ENCODE results near the gene TCF3. TPM values are rescaled to one million over a fixed set of nuclear protein-coding genes. Genes with fewer than 3 reads are reported as not detected.

Gene TCF3
- total and polyA plus RNA-seq, 7 donors: 20.1 to 33.8 (median 24.6) TPM

GRCh38 chr19:1634938-1635243 is 17.5 kb downstream of the TCF3 start:
- DNase-seq (no peak), ATAC-seq (no peak)
- Histone ChIP-seq H3K9me3 (no peaks in the 10 kb centered on the region), H3K36me3 (ENCODE audit: insufficient read depth in 1 of 2, low read depth in 1 of 2) (peaks cover 0 to 5% of the 10 kb centered on the region in 2 donors), H3K27ac (no peak overlapping the region), H3K4me3 (no peak overlapping the region), H3K27me3 (ENCODE audit: insufficient read depth in 3 of 3, low read length in 2 of 3) (no peaks in the 10 kb centered on the region), H3K4me1 (no peaks in the 10 kb centered on the region)
- 93 to 96% (median 95%) methylated on average over 5 of the region's 5 CpGs for WGBS, 3 donors
- TF ChIP-seq CTCF (IDR thresholded peaks at IDR 0.05): no peak
- intact Hi-C loops (cut with DNase I): no loop called here

- TF ChIP-seq CTCF (IDR thresholded peaks at IDR 0.05): no peak
- WGBS, 3 donors: 86 to 91% (median 90%) methylated on average over 19 of the region's 19 CpGs
These were observed 18.0 kb downstream of the TCF3 start for GRCh38 chr19:1634242-1634937.

GRCh38 chr19:1633269-1633826 is 19.1 kb downstream of the TCF3 start:
- Histone ChIP-seq H3K27ac (no peak overlapping the region), H3K4me1 (no peaks in the 10 kb centered on the region), H3K9me3 (no peaks in the 10 kb centered on the region), H3K27me3 (ENCODE audit: insufficient read depth in 3 of 3, low read length in 2 of 3) (no peaks in the 10 kb centered on the region), H3K36me3 (ENCODE audit: insufficient read depth in 1 of 2, low read depth in 1 of 2) (peaks cover 0 to 5% of the 10 kb centered on the region in 2 donors), H3K4me3 (no peak overlapping the region)
- no peak for TF ChIP-seq CTCF (IDR thresholded peaks at IDR 0.05)
- WGBS, 3 donors: 89 to 94% (median 90%) methylated on average over 11 of the region's 11 CpGs
- intact Hi-C loops (cut with DNase I): no loop called here
- ATAC-seq (no peak), DNase-seq (no peak)

More at GRCh38 chr19:1634242-1634937, 18.0 kb downstream of the TCF3 start:
- no peak overlapping the region for H3K4me3 ChIP-seq
- no peaks in the 10 kb centered on the region for H3K4me1 ChIP-seq
- intact Hi-C loops (cut with DNase I): no loop called here
- H3K9me3 ChIP-seq: no peaks in the 10 kb centered on the region
- H3K36me3 ChIP-seq (ENCODE audit: insufficient read depth in 1 of 2, low read depth in 1 of 2): peaks cover 0 to 5% of the 10 kb centered on the region in 2 donors
- DNase-seq (no peak), ATAC-seq (no peak)
- no peak overlapping the region for H3K27ac ChIP-seq
- no peaks in the 10 kb centered on the region for H3K27me3 ChIP-seq (ENCODE audit: insufficient read depth in 3 of 3, low read length in 2 of 3)

- DNase-seq (no peak), ATAC-seq (no peak)
- whole genome bisulfite sequencing, 3 donors: 92 to 94% (median 93%) methylated on average over 24 to 26 of the region's 26 CpGs
- H3K27me3 ChIP-seq (ENCODE audit: insufficient read depth in 3 of 3, low read length in 2 of 3): no peaks in the 10 kb centered on the region
- H3K4me3 ChIP-seq: no peak overlapping the region
- no peak for TF ChIP-seq CTCF (IDR thresholded peaks at IDR 0.05)
- H3K4me1 ChIP-seq: no peaks in the 10 kb centered on the region
- no peak overlapping the region for H3K27ac ChIP-seq
- intact Hi-C loops (cut with DNase I): no loop called here
- H3K36me3 ChIP-seq (ENCODE audit: insufficient read depth in 1 of 2, low read depth in 1 of 2): peaks cover 0 to 5% of the 10 kb centered on the region in 2 donors
- no peaks in the 10 kb centered on the region for H3K9me3 ChIP-seq
These were observed 19.8 kb downstream of the TCF3 start for GRCh38 chr19:1632462-1633268.

Measured in psoas muscle (tissue), 8 donors.